ENCODE measurements around the gene NCKAP5. TPM values are rescaled to one million over a fixed set of nuclear protein-coding genes. Genes with fewer than 3 reads are reported as not detected.

The NCKAP5 gene
- total RNA-seq, 4 donors from 2014 or later = 0.37 to 1.3 (median 0.83) TPM

DNA sequence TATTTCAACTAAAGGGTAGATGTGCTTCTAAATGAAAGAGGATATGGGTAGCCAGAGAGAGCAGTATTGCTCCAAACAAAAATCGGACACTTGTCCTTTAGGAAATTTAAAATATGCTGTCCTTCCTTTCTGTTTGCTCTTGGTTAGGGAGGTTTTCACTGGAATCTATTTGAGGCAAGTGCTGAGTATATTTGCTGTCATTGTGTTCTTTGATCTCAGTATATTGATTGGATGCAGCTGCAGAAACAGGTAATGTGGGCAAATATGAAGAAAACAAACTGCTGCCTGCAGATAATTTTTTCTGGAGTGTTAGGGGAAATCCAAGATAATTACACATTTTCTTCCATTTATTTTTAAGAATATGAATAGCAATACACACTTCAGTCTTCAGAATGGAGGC lies 410.2 kb downstream of the NCKAP5 start:
- no peak for DNase-seq (ENCODE audit: low spot score)
- ATAC-seq (ENCODE audit: low FRiP score) = no peak
- TF ChIP-seq CTCF (IDR thresholded peaks at IDR 0.05) = no peak

DNA sequence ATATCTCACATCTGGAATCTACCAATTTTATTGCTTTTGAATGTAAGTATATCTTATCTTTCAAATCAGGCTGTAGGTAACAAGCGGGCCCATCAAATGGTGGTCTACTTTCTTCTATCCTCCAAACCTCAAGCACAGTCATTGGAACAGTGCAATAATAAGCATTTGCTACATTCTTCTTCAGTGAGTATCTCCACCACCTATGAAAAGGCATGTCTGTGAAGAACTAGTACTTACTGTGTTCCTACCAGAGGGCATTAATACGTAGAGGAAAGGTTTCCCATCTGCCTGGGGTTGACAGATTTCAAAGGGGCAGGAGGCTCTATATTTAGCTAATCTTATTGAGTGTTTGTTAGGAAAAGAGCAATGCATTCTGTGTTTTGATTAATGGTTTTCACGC lies 411.1 kb downstream of the NCKAP5 start:
- ATAC-seq (ENCODE audit: low FRiP score) (no peak), DNase-seq (ENCODE audit: low spot score) (no peak)
- TF ChIP-seq CTCF (IDR thresholded peaks at IDR 0.05) = no peak

- TF ChIP-seq CTCF (IDR thresholded peaks at IDR 0.05) = no peak
- no peak for ATAC-seq (ENCODE audit: low FRiP score)
- DNase-seq (ENCODE audit: low spot score) = no peak
These were observed 415.5 kb downstream of the NCKAP5 start for GRCh38 chr2:133152801-133153200.

DNA sequence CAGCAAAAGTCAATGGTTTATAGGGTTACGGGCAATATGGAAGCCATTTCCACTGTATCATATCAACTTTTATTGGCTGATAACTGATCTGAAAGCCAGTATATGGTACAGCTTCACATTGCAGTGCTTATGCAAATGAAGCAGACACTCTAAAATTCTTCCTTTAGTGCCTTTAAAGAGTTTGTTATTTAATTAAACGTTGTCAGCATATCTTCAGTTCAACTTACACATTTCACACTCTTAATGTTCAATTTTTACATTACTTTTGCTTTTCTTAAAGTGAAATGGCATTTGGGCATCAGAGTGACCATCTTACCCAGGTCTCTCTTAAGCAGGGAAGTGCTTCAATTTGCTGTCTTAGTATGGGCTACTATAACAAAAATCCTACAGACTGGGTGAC lies 420.1 kb downstream of the NCKAP5 start:
- no peak for TF ChIP-seq CTCF (IDR thresholded peaks at IDR 0.05)
- ATAC-seq (ENCODE audit: low FRiP score) (no peak), DNase-seq (ENCODE audit: low spot score) (no peak)

DNA sequence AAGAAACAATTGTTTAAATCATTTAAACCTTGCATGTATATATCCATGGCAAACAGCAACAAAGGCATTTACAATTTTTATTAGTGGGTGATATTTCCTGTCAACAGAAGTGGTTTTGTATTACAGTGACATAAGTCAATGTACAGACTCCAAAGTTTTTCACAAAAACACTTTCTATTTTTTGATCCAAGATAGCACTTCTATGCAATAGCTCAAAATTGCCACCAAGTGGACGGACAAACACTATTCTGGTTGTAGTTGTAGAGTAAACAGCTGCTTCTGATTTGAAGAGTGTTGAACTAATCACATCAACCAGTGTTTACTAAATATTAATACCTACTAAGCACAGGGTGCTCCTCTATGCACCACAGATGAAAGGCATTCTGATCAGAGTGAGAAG lies 421.4 kb downstream of the NCKAP5 start:
- no peak for TF ChIP-seq CTCF (IDR thresholded peaks at IDR 0.05)
- DNase-seq (ENCODE audit: low spot score) (no peak), ATAC-seq (ENCODE audit: low FRiP score) (no peak)

- DNase-seq (ENCODE audit: low spot score) (no peak), ATAC-seq (ENCODE audit: low FRiP score) (no peak)
- TF ChIP-seq CTCF (IDR thresholded peaks at IDR 0.05) = no peak
These were observed 424.6 kb downstream of the NCKAP5 start for GRCh38 chr2:133143645-133144044.

GRCh38 chr2:133142087-133142486 lies 426.2 kb downstream of the NCKAP5 start:
- ATAC-seq (ENCODE audit: low FRiP score) = no peak
- DNase-seq (ENCODE audit: low spot score) = no peak
- TF ChIP-seq CTCF (IDR thresholded peaks at IDR 0.05) = no peak
